Right lobe of liver (tissue), 4 donors: ENCODE measurements around the gene PTPN7.

Experiments
- CTCF ChIP-seq, 4 donors: fragments of 200-600 bp in 3 of 4; fragments of 450-650 bp in 1 of 4; IDR thresholded peaks; one replicate each; pipeline versions ENCODE4 v1.5.1 to v1.8.0; 2016 to 2022; ENCODE audit warnings: antibody characterized with exemption in 4 of 4, mild to moderate bottlenecking in 2 of 4
- POLR2A ChIP-seq: fragments of 450-650 bp; IDR thresholded peaks from one replicate; pipeline ENCODE4 v1.6.1; 2017; ENCODE audit warnings: antibody characterized with exemption, mild to moderate bottlenecking
- donor health status: DM: no; HTN: no; CAD: no.
- donor health status: DM: no; HTN: no; CAD: no.
- donor health status: DM: no; HTN: yes; CAD: no.

GRCh38 chr1:202107801-202108731 lies 52.3 kb downstream of the PTPN7 start:
- TF ChIP-seq CTCF (IDR thresholded peaks at IDR 0.05) = no peak
- no peak for TF ChIP-seq POLR2A
